ENCODE results near the gene DEGS2. TPM values are rescaled to one million over a fixed set of nuclear protein-coding genes. Genes with fewer than 3 reads are reported as not detected.

DEGS2 gene
- total RNA-seq, 1 experiment from 2014 or later, result 1.8 TPM

DNA sequence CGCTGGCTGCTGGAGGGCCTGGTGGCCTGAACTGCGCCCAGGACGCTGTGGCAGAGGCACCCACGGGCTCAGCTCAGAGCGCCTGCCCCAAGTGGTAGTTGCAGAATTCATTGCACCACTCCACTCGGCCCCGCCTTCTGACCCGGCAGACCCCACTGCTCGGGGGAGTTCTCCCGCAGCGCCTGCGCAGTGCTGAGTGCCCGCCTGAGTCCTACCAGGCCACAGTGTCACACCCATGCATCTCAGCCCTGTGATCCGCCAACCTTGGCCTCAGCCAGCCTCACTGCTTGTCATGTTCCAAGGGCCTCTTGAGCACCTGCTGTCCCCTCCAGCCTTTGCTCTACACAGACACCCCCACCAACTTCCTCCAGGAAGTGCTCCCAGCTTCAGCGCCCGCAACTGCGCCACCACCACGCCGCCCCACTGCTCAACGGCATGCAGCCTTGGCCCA is 12.2 kb downstream of the DEGS2 start:
- H3K9ac ChIP-seq (ENCODE audit: low read length), result no peak overlapping the region
- intact Hi-C loops (cut with micrococcal nuclease), result no loop called here
- H3K9me2 ChIP-seq (ENCODE audit: insufficient read depth), result no peaks in the 10 kb centered on the region
- ATAC-seq (no peak), DNase-seq (ENCODE audit: low read depth, low spot score) (no peak)
- RAD21 ChIA-PET (ENCODE audit: low non-redundant PET in 1 of 2, low total read pairs in 2 of 2, uncharacterized antibody in 2 of 2, unreplicated experiment in 2 of 2), result no interaction called here
- no peaks in the 10 kb centered on the region for H3K9me3 ChIP-seq (ENCODE audit: control insufficient read depth in 1 of 2, insufficient read depth in 1 of 2, low read depth in 1 of 2, low read length in 2 of 2)
- H3K27me3 ChIP-seq (ENCODE audit: insufficient read depth, low read length), result no peaks in the 10 kb centered on the region
- H3K79me2 ChIP-seq (ENCODE audit: insufficient read depth, low read length), result no peaks in the 10 kb centered on the region
- no peak for TF ChIP-seq SRF (IDR thresholded peaks at IDR 0.05; ENCODE audit: low read depth)
- POLR2A ChIA-PET, result no interaction called here
- no peak overlapping the region for H2AFZ ChIP-seq (ENCODE audit: low read depth, low read length, poor library complexity, severe bottlenecking)
- H3K4me3 ChIP-seq (replicated peaks in 1 of 2; ENCODE audit: low read depth in 1 of 2, low read length in 2 of 2), result no peak overlapping the region
- no peaks in the 10 kb centered on the region for H4K20me1 ChIP-seq (ENCODE audit: insufficient read depth)
- no peak overlapping the region for H3K4me2 ChIP-seq (ENCODE audit: low read length)
- no TSS peak for BruUV-seq (replicated peaks)
- H3K4me1 ChIP-seq (ENCODE audit: control insufficient read depth in 1 of 2, insufficient read depth in 2 of 2, low read length in 2 of 2), result no peaks in the 10 kb centered on the region; a peak in 1 of 4 replicates
- no peaks in the 10 kb centered on the region for H3K36me3 ChIP-seq (ENCODE audit: control insufficient read depth in 1 of 2, insufficient read depth in 2 of 2, low read length in 2 of 2)
- no peak overlapping the region for H3K27ac ChIP-seq (ENCODE audit: low read depth, low read length)
- CTCF ChIA-PET, result no interaction called here

DNA sequence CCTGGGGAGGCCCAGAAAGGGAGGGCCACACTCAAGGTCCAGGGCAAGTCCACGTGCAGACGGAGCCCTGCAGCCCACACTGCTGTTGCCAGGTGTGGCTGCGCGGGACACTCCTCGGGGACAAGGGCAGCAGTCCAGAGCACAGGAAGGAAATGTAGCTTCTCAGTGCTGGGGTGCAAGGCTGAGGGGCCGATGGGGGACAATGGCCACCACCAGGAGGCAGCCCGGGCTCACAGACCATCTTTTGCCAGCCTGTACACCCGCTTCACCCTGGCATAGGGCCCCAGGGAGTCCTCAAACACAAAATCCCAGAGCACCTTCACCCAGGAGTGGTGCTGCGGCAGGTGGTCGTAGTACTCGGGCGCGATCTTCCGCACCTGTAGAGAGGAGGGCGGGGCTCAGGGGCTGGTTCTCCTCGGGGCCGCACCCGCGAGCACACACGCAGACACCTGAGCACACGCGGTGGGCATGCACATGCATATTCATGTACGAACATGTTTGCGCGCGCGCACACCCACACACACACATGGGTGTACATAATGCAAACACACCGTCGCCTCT is 12.8 kb downstream of the DEGS2 start:
- Histone ChIP-seq H3K4me2 (ENCODE audit: low read length) (no peak overlapping the region), H3K27ac (ENCODE audit: low read depth, low read length) (no peak overlapping the region), H2AFZ (ENCODE audit: low read depth, low read length, poor library complexity, severe bottlenecking) (no peak overlapping the region), H3K9me2 (ENCODE audit: insufficient read depth) (no peaks in the 10 kb centered on the region), H4K20me1 (ENCODE audit: insufficient read depth) (no peaks in the 10 kb centered on the region), H3K27me3 (ENCODE audit: insufficient read depth, low read length) (no peaks in the 10 kb centered on the region), H3K9me3 (ENCODE audit: control insufficient read depth in 1 of 2, insufficient read depth in 1 of 2, low read depth in 1 of 2, low read length in 2 of 2) (no peaks in the 10 kb centered on the region), H3K4me3 (replicated peaks in 1 of 2; ENCODE audit: low read depth in 1 of 2, low read length in 2 of 2) (no peak overlapping the region), H3K4me1 (ENCODE audit: control insufficient read depth in 1 of 2, insufficient read depth in 2 of 2, low read length in 2 of 2) (no peaks in the 10 kb centered on the region; a peak in 1 of 4 replicates), H3K9ac (ENCODE audit: low read length) (no peak overlapping the region), H3K36me3 (ENCODE audit: control insufficient read depth in 1 of 2, insufficient read depth in 2 of 2, low read length in 2 of 2) (no peaks in the 10 kb centered on the region), H3K79me2 (ENCODE audit: insufficient read depth, low read length) (no peaks in the 10 kb centered on the region)
- no peak for ATAC-seq
- RAD21 ChIA-PET (ENCODE audit: low non-redundant PET in 1 of 2, low total read pairs in 2 of 2, uncharacterized antibody in 2 of 2, unreplicated experiment in 2 of 2), result no interaction called here
- no peak for DNase-seq (ENCODE audit: low read depth, low spot score)
- intact Hi-C loops (cut with micrococcal nuclease), result no loop called here
- BruUV-seq (replicated peaks), result no TSS peak
- CTCF ChIA-PET, result no interaction called here
- POLR2A ChIA-PET, result no interaction called here
- TF ChIP-seq, protein P1, sequence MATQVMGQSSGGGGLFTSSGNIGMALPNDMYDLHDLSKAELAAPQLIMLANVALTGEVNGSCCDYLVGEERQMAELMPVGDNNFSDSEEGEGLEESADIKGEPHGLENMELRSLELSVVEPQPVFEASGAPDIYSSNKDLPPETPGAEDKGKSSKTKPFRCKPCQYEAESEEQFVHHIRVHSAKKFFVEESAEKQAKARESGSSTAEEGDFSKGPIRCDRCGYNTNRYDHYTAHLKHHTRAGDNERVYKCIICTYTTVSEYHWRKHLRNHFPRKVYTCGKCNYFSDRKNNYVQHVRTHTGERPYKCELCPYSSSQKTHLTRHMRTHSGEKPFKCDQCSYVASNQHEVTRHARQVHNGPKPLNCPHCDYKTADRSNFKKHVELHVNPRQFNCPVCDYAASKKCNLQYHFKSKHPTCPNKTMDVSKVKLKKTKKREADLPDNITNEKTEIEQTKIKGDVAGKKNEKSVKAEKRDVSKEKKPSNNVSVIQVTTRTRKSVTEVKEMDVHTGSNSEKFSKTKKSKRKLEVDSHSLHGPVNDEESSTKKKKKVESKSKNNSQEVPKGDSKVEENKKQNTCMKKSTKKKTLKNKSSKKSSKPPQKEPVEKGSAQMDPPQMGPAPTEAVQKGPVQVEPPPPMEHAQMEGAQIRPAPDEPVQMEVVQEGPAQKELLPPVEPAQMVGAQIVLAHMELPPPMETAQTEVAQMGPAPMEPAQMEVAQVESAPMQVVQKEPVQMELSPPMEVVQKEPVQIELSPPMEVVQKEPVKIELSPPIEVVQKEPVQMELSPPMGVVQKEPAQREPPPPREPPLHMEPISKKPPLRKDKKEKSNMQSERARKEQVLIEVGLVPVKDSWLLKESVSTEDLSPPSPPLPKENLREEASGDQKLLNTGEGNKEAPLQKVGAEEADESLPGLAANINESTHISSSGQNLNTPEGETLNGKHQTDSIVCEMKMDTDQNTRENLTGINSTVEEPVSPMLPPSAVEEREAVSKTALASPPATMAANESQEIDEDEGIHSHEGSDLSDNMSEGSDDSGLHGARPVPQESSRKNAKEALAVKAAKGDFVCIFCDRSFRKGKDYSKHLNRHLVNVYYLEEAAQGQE (IDR thresholded peaks at IDR 0.05; ENCODE audit: low read depth), result no peak
- TF ChIP-seq ELF1 (IDR thresholded peaks at IDR 0.05; ENCODE audit: borderline replicate concordance, low read depth), result no peak
- TF ChIP-seq TCF7L2 (IDR thresholded peaks at IDR 0.05; ENCODE audit: borderline replicate concordance, extremely low read depth, insufficient read depth, insufficient read length), result no peak
- no peak for TF ChIP-seq SRF (IDR thresholded peaks at IDR 0.05; ENCODE audit: low read depth)
- no peak for TF ChIP-seq ZNF274 (IDR thresholded peaks at IDR 0.05; ENCODE audit: low read depth, low read length)
- TF ChIP-seq FOSL1 (IDR thresholded peaks at IDR 0.05; ENCODE audit: low read depth), result no peak
- TF ChIP-seq EGR1 (IDR thresholded peaks at IDR 0.05; ENCODE audit: low read depth), result no peak
- TF ChIP-seq POLR2AphosphoS5 (IDR thresholded peaks at IDR 0.05; ENCODE audit: low read depth, low read length), result no peak
- TF ChIP-seq CBX3 (IDR thresholded peaks at IDR 0.05; ENCODE audit: low read depth), result no peak
- no peak for TF ChIP-seq SIN3A (IDR thresholded peaks at IDR 0.05; ENCODE audit: low read depth)
- no peak for TF ChIP-seq ZBTB33 (IDR thresholded peaks at IDR 0.05; ENCODE audit: extremely low read depth, insufficient replicate concordance, low read length)
- no peak for TF ChIP-seq JUND (IDR thresholded peaks at IDR 0.05)
- no peak for TF ChIP-seq EZH2phosphoT487 (IDR thresholded peaks at IDR 0.05; ENCODE audit: borderline replicate concordance)
- TF ChIP-seq YY1 (IDR thresholded peaks at IDR 0.05; ENCODE audit: extremely low read depth, insufficient replicate concordance, low read depth, low read length), result no peak
- no peak for TF ChIP-seq CEBPB (IDR thresholded peaks at IDR 0.05; ENCODE audit: low read depth)
- TF ChIP-seq, protein P2, sequence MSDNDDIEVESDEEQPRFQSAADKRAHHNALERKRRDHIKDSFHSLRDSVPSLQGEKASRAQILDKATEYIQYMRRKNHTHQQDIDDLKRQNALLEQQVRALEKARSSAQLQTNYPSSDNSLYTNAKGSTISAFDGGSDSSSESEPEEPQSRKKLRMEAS (IDR thresholded peaks at IDR 0.05), result no peak
